Stimulated activated CD4-positive, alpha-beta T cell treated with anti-CD3 and anti-CD28 coated beads, TNF-alpha, amount 100 ng/mL, for 48 hours (primary cell): ENCODE data around the gene NMNAT3.

ENCODE experiments used
- DNase-seq, 3 donors: peaks; one replicate each; pipeline ENCODE4 v3.0.0-alpha.2; 2020; ENCODE audit warnings: low read depth in 3 of 3

Gene NMNAT3

DNA sequence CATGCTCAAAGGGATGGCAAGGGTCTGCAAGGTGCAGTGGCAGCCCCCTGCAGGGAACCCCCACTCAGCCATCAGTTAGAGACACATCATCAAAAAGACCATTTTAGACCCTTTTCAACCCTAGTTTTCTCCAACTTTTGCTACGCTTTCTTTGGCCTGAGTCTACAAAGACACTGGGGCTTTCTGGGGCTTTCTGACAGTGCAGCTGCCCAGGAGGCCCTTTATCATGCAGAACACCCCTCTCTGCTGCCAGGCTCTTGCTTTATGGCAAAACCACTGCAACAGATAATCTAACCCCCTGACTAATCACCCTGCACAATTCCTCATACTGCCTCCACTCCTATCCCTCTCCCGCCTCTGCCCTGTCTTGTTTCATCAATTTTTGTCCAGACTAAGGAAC lies 2.4 kb downstream of the NMNAT3 start:
- no peak for DNase-seq

DNA sequence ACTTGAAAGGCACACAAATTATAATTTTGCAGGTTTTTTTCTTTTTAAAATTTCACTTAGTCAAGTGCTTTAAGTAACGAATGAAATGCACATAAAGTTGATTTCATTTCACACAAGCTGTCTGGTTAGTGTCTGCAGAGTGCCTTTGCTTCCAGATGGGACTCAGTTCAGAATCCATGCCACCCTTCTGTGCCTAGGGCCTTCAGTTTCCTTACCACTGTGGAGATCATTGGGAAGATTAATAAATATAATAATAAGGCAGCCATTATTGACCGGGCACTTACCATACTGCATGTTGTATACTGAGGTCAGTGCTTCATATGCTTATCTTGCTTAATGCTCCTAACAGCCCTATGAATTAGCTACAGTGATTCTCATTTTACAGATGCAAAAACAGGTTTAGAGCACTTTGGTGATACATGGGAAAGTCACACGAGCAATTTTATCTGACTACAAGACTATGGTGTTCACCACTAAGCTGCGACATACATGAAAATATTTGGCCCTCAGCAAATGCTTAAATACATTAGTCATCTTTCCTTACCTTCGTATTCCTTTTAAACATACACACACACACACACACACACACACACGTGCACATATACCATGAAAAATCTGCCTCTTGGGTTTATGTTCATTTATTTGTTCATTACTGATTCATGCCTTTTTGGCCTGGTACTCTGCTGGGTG lies 3.1 kb downstream of the NMNAT3 start:
- no peak for DNase-seq

DNA sequence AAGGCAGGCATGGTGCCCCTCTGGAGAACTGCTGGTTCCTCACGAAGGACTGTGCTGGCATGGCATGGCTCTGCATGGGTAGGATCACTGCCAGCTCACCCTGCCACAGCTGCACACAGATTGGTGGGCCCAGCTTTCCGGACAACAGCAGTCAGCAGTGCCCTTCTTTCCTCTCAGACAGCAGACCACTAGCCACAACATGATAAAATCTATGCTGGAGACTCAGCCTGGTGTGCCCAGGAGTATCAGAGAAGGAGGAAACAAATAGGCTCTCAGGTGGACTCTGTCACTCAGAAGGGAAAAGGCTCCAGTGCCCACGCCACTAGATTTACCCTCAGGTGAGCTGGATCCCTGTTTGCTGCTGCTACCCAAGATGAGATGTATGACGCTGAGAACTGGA lies 4.9 kb downstream of the NMNAT3 start:
- DNase-seq, result no peak

DNA sequence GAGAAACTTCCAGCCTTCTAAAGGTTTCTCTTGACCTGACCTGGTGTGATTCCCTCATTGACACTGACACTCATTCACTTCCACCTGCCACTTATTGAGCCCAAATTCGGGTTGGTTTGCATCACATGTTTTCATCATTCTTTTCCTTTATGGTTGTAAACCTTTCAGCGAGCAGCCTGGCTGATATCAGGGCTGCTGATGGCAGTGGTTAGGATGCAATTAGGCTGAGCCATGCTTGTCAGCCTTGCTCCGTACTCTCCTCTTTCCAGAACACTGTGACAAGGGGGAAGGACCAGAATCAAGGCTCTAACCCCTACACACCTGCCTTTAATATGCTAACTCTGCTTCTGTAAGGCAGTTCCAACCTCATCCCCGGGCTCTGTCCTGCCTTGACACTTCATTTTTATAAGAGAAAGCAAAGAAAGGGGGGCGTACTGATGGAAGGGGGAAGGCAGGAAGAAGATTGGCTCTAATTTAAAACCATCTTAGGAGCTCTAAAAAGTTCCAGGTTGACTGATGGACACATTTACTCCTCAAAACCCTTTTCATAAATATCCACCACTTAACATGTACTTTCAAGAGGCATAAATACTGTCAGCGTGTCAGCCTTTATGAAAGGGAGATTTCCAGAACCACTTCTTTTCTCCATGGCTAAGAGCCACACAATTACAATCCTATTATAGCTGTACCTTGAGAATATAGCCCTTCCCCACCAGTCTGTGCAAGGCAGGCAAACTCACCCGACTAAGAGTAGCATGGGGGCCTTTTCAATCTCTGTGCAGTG lies 5.7 kb downstream of the NMNAT3 start:
- no peak for DNase-seq

DNA sequence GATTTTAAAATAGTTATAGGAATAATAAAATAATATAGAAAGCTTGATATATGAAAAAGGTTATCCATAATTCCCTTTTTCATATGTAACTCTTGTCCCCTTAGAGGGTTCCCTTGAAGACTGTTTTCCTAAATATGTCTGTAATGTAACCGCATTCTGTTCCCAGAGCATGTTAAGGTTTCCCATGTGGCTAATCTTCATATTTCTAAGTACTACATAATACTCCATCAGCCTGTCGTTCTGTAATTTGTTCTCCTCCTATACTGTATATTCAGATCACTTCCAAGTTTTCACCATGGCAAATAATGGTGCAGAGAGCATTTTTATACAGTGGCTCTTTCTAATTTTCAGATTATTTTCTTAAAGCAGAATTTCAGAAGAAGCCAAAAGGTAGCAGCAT lies 6.7 kb downstream of the NMNAT3 start:
- no peak for DNase-seq

DNA sequence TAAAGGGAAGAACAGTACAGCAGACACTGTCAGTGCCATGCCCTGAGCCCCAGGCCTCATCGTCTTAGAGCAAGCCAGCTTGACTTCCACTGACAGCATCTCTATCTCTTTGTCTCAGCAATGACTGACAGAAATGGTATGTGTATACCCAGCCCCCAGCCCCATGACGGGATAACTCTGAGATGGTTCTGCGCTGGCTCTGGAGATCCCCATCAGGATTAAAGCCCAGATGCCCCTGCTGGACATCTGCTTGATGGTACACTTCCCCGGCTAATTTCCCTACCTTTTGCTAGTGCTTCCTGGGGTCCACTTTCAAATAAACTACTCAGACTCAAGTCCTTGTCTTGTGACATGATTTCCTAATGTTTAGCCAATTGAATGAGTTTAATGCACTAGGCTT lies 7.6 kb downstream of the NMNAT3 start:
- DNase-seq, result no peak

DNA sequence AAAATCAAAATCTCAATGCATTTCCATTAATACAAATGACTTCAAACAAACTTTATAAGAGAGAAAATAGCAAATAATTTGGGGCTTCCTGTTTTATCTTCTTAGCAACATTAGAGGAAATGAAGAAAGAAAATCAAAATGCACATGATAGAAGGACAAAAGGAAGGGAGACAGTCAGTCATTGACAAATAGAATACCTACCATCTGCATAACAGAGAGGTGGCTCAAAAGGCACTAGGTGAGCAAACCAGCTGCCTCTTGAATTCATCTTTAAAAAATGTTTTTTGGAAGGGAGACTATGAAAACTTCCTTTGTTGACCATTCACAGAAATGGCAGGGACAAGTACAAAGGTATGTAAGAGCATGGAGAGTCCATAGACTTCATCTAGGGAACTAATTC lies 9.4 kb downstream of the NMNAT3 start:
- no peak for DNase-seq

DNA sequence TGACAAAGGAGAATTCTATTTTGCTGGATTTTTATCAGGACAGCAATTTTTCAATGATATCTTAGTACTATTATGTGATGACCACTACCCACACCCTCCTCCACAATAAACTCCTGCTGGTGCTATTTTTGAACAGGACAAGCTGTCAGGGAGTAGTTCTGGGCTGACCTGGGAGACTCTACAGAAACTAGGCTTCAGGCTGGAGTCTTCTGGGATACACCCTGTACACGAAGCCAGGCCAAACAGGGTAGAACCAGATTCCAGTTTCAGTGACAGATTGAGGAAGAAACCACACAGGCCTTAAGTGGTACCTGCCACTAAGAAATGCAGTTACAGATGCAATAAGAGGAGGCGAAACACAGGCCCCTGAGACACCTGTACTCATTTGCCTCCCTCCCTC lies 12.8 kb downstream of the NMNAT3 start:
- DNase-seq, result no peak

DNA sequence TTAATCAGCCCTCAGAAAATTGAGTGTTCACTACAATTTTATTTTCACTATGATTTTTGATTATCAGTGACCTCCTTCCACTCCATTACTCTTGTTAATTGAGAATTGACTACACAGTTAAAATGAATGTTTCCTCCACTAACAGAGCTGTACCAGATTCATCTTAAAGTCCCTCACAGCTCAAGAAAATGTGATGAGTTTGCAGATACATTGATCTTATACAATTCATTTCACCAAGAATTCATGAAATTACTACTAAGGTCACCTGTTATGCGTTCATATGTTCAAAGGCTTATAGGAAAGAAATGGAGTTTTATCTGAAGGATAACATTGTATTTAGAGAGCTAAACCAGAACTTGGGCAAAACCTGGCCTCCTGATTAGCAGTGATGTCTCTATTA lies 17.5 kb downstream of the NMNAT3 start:
- no peak for DNase-seq

DNA sequence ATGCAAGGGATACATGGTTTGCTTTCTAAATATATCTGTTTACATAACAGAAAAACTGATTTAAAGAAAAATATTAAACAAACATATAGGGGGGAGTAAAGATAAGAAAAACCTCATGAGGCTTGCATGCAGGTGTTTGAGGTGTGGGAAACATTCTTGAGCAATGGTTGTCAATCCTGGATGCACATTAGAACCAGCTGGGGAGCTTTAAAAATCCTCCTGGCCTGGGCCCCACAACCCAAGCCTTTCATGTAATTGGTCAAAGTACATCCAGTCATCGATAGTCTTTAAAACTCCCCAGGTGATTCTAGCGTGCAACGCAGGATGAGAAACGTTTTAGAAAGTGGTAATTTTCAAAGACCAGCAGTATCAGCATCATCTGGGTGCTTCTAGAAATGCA lies 18.3 kb downstream of the NMNAT3 start:
- DNase-seq, result no peak

DNA sequence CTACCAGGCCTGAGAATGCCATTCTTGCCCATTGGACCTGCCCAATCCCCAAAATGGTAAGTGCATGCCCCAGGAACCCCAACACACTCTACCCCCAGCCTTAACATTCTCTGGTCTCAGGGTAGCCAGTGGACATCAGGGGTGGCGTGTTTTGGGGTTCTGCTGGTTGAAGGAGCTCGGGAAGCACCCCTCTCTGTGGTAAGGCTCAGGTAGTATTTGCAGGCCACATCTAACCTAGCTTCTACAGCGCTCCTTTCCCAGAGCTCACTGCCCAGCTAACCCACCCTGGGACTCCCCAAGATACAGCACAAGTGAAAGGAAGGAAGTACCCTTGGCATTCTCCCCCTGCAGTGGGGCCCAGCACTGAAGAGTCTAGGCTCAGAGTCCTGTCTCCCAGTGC lies 19.8 kb downstream of the NMNAT3 start:
- no peak for DNase-seq

DNA sequence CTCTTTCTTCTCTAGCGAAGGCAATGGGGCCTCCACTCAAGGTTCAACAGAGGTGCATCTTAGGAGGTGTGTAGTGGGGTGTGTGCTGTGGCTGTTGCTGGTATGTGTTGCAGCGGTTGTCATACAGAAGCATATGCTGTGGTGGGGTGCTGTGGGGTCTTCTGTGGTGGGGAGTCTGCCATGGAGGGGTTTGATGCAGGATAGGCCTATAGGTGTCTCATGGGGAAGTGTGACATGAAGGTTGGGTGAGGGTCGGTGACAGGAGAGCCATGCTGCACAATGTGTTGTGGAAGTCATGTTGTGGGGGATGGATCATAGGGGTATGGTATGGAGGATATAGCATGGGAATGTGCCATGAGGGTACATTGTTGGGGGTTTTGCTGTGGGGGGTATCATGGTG lies 20.3 kb downstream of the NMNAT3 start:
- DNase-seq, result no peak

DNA sequence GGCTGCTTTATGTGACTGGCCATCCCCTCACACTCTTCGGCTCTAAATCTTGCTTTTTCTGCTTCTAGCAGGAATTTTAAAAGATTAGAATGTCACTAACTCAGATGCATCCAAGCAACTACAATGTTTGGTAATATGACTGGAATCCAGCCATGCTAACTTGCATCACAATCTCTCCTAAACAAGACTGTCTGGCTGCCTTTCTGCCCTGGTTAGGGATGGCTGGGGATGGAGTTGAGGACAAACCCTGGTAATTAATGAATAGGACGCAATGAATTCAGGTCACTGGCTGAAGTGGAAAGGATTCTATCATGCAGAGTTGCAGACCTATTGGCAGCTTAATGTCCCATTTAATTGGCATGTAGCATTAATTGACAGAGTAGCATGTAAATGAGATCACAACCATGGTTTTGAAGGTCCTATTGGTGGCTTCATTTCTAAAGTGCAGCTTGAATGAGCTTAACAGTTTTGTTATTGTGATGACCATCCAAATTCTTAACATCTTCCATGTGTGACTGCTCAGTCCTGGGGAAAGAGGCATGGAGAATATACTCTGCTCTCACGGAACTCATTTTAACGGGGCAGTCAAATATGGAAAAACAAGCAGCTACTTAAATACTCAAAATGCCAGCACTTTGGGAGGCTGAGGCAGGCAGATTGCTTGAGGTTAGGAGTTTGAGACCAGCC lies 21.7 kb downstream of the NMNAT3 start:
- no peak for DNase-seq

DNA sequence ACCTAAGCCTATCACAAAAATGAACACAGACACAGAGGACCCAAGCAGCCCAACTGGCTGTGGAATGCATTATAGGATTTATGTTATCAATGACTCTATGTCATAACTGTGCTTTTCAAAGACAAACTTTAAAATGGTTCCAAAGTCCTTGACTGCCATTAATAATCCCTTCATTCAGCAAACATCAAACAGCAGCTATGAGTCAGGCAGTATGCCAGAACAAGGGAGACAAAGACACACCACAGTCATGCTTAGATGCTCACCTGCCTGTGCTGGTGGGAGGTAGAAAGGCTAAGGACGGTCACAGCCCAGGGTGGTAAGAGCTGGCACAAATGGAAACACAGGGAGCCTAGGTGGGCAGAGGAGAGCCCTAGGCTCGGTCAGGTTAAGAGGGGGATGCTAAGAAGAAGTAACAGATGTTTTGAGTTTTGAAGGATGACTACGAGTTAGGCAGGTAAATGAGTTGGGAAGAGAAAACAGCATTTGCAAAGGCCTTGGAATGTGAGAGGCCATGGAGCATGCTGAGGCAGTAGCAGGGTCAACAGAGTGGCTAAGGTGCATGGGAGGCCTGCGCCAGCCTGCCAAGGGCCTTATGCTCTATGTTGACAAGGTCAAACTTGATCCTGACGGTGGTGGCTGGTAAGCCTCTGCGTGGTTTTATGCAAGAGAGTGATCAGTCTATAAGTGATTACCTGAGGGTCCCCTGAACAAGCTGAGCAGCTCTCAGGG lies 23.0 kb downstream of the NMNAT3 start:
- DNase-seq, result no peak

DNA sequence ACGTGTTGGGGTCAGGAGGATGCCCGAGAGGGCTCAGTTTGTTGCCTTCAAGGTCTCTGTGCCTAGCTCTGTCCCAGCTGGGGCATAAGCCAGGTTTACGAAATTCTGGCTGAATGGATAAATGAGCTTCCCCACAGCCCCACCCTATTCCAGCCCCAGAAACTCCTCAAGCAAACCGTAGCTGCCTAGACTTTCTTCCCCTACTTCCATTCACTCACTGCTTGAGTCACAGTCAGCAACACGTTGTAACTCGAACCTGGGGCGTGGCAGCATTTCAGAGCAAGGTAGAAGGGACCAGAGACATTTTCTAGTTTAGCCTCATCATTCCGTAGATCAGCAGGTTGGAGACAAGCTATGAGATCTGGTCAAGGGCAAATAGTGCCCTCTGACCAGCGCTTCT lies 24.2 kb downstream of the NMNAT3 start:
- DNase-seq, result no peak

DNA sequence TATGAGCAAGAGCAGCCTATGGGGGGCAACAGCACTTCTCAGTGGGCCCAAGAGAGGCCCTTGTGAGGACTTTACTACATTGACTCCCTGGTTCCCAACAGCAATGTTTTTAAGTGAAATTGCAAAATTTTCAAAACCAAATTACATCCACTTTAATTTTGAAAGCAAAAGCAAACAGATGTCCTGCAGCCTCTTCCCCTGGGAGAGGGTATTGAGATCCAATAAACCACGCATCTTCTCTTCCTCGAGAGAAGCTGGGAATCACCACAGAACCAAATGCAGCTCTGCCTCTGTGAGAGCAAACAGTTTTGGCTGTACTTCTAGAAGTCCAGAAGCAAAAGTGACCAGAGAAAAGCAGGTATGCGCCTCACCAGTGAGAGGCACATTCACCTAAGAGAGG lies 25.2 kb downstream of the NMNAT3 start:
- no peak for DNase-seq

DNA sequence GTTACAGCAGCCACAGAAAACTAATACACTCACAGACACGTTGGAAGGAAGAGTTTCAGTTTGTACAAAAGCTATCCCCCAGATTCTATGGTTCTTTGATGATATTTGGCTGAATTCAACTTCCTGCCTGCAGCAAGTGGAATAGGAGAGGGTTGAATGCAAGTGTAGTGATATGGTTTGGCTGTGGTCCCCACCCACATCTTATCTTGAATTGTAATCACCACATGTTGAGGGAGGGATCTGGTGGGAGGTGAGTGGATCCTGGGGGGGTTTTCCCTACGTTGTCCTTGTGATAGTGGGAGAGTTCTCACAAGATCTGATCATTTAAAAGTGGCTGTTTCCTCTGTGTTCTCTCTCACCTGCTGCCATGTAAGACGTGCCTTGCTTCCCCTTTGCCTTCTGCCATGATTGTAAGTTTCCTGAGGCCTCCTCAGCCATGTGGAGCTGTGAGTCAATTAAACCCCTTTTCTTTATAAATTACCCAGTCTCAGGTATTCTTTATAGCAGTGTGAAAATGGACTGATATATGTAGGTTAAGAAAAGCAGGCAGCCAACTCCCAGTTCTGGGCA lies 29.8 kb downstream of the NMNAT3 start:
- no peak for DNase-seq

DNA sequence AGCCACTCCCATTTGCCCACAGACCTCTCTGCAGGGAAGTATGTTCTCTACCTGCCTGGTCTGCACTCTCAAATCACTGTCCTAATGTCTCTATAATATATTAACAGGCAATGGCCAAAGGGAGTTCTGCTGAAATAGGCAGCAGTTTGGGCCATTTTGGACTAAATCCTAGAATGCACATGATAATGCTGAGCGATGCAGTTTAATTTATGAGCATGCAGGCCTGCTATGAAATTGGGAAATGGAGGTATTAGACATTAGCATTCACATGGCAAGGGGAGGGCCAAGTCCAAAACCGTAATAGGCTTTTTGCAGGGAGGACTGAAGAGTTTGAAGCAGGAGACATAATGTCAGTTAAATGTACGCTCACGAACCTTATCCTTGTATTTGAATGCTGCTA lies 31.3 kb downstream of the NMNAT3 start:
- no peak for DNase-seq

DNA sequence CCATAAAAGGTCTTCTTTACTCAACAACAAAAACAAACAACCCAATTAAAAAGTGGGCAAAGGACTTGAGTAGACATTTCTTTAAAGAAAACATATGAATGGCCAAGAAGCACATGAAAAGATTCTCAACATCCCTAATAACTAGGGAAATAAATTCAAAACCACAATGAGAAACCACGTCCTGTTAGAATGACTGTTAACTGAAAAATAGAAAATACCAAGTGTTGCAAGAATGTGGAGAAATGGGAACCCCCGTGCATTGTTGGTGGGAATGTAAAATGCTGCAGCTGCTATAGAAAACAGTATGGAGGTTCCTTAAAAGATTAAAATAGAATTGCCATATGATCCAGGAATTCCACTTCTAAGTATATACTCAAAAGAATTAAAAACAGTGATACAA lies 34.8 kb downstream of the NMNAT3 start:
- DNase-seq, result no peak

DNA sequence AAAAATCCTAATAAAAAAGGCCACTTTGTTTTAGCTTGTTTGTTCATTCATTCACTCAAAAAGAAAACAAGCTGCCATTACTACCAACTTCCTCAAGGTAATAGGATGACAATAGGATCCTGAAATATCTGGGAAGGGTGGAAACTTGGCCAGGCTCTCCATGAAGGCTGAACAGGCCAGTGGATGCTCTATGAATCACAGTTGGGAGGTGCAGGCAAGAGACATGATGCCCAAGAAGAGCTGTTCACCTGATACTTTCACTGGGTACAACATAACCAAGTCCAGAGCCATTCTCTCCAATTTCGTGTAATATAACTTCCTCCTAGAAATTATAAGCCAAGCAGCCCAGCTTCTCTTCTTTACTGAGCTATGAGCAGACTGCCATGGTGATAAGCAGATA lies 37.3 kb downstream of the NMNAT3 start:
- no peak for DNase-seq

DNA sequence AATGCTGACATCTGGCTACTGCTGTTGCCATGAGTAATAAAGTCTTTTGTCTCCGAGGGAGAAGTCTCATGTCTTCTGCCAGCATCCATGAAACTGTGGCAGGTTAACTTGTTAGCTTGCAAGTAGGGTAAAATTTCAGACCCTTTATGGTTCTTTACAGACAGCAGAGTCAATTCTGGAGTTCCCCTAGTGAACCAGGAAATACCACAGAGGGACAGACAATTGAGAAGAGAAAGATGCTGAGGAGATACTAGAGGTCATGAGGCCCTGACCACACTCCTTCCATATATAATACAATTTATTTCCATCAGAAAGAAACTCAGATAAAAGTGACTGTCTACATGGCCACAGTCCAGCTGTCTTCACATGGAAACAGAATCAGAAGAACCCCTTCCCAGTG lies 38.1 kb downstream of the NMNAT3 start:
- DNase-seq, result no peak

DNA sequence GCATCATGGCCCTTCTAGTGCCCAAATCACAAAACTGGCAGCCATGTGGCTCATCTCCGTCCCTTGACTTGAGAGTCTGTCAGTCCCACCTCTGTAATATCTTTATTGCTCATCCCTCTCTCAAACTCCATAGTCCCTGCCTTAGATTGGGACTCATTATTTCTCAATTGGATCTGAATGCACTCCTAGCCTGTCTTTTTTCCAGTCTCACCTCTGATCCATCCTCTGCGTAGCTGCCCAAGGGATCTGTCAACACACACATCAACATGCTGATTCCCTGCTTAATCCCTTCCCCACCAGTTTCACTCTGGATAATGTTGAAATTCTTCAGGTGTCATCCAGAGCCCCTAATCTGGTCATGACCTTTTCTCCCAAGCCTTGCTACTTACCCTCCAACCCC lies 39.3 kb downstream of the NMNAT3 start:
- no peak for DNase-seq
